Mesendoderm (in vitro differentiated cells): ENCODE data around the gene CILP.
A peak's percentile ranks its signal among the peaks of the same experiment; 100 is the strongest.

Experiments used
- DNase-seq: peaks from one replicate; pipeline ENCODE4 v3.0.0; 2013
- H2AK5ac ChIP-seq: 2 replicates; pipeline ENCODE4 v1.6.1; 2013; ENCODE audit warnings: low read length, inconsistent platforms
- H2BK120ac ChIP-seq: 2 replicates; pipeline ENCODE4 v1.6.1; 2013; ENCODE audit warnings: low read depth, mild to moderate bottlenecking, low read length, moderate library complexity, mixed read lengths
- H2BK15ac ChIP-seq: replicated peaks from 2 replicates; pipeline ENCODE4 v1.6.1; 2013; ENCODE audit warnings: low read depth, mild to moderate bottlenecking, moderate library complexity
- H2BK5ac ChIP-seq: 2 replicates; pipeline ENCODE4 v1.6.1; 2013; ENCODE audit warnings: low read length, inconsistent platforms
- H3K18ac ChIP-seq: 2 replicates; pipeline ENCODE4 v1.6.1; 2013; ENCODE audit warnings: mild to moderate bottlenecking, low read length, mixed read lengths
- H3K23ac ChIP-seq: one replicate; pipeline ENCODE4 v1.6.1; 2013; ENCODE audit warnings: low read length
- H3K27ac ChIP-seq: 2 replicates; pipeline ENCODE4 v1.5.1; 2013; ENCODE audit warnings: low read depth, mild to moderate bottlenecking, inconsistent platforms, low read length, moderate library complexity
- H3K27me3 ChIP-seq: 2 replicates; pipeline ENCODE4 v1.6.1; 2013; ENCODE audit warnings: low read length, control low read depth, mild to moderate bottlenecking, inconsistent platforms; ENCODE audit not compliant: insufficient read depth, poor library complexity
- H3K36me3 ChIP-seq: 2 replicates; pipeline ENCODE4 v1.6.1; 2013; ENCODE audit warnings: low read length, inconsistent platforms; ENCODE audit not compliant: control insufficient read depth, insufficient read depth
- H3K4ac ChIP-seq: one replicate; pipeline ENCODE4 v1.6.1; 2013; ENCODE audit warnings: low read depth, mild to moderate bottlenecking, low read length, moderate library complexity
- H3K4me1 ChIP-seq: 2 replicates; pipeline ENCODE4 v1.6.1; 2013; ENCODE audit warnings: low read depth, low read length, inconsistent platforms; ENCODE audit not compliant: control insufficient read depth
- H3K4me2 ChIP-seq: 2 replicates; pipeline ENCODE4 v1.6.1; 2013; ENCODE audit warnings: low read length
- H3K4me3 ChIP-seq: 2 replicates; pipeline ENCODE4 v1.5.1; 2013; ENCODE audit warnings: mild to moderate bottlenecking, low read length
- H3K56ac ChIP-seq: one replicate; pipeline ENCODE4 v1.6.1; 2013; ENCODE audit warnings: low read length
- H3K79me1 ChIP-seq: 2 replicates; pipeline ENCODE4 v1.6.1; 2013; ENCODE audit warnings: low read length, inconsistent platforms
- H3K79me2 ChIP-seq: 2 replicates; pipeline ENCODE4 v1.6.1; 2013; ENCODE audit warnings: mild to moderate bottlenecking, low read length; ENCODE audit not compliant: control insufficient read depth, insufficient read depth
- H3K9ac ChIP-seq: 2 replicates; pipeline ENCODE4 v1.6.1; 2013; ENCODE audit warnings: low read length, inconsistent platforms
- H4K5ac ChIP-seq: one replicate; pipeline ENCODE4 v1.6.1; 2013; ENCODE audit warnings: low read length
- H4K8ac ChIP-seq: one replicate; pipeline ENCODE4 v1.6.1; 2013; ENCODE audit warnings: low read depth, mild to moderate bottlenecking, control low read depth, low read length, moderate library complexity
- WGBS: extraction: QIAGEN DNeasy Blood & Tissue Kit; methylation state at CpG from one replicate; pipeline ENCODE4 v1.1.7; 2013; ENCODE audit warnings: low lambda C conversion rate, missing lambda C conversion rate; ENCODE audit not compliant: insufficient coverage; ENCODE audit errors: extremely low coverage; 5-methylcytosine and 5-hydroxymethylcytosine counted together

CILP gene

GRCh38 chr15:65255486-65256140, 44.3 kb upstream of the CILP start:
- H2BK5ac ChIP-seq: no peak overlapping the region
- H4K8ac ChIP-seq: no peak overlapping the region
- H2BK15ac ChIP-seq: no peak overlapping the region
- no CpG with 5 or more reads among the region's 7 CpGs for WGBS
- no peak overlapping the region for H4K5ac ChIP-seq
- H3K36me3 ChIP-seq: no peaks in the 10 kb centered on the region
- H3K56ac ChIP-seq: no peak overlapping the region
- H3K4me1 ChIP-seq: no peaks in the 10 kb centered on the region
- DNase-seq: no peak
- H3K4me3 ChIP-seq: no peak overlapping the region
- no peaks in the 10 kb centered on the region for H3K79me1 ChIP-seq
- no peak overlapping the region for H2BK120ac ChIP-seq
- H3K23ac ChIP-seq: no peak overlapping the region
- H3K79me2 ChIP-seq: no peaks in the 10 kb centered on the region
- no peak overlapping the region for H3K27ac ChIP-seq
- H3K4me2 ChIP-seq: no peak overlapping the region
- no peak overlapping the region for H3K9ac ChIP-seq
- H3K4ac ChIP-seq: no peak overlapping the region
- H2AK5ac ChIP-seq: no peak overlapping the region
- H3K18ac ChIP-seq: no peak overlapping the region
- H3K27me3 ChIP-seq: no peaks in the 10 kb centered on the region

- no peaks in the 10 kb centered on the region for H3K79me1 ChIP-seq
- no peaks in the 10 kb centered on the region for H3K4me1 ChIP-seq
- no peak overlapping the region for H4K8ac ChIP-seq
- H3K56ac ChIP-seq: no peak overlapping the region
- H3K23ac ChIP-seq: no peak overlapping the region
- no peak overlapping the region for H3K4ac ChIP-seq
- DNase-seq: no peak
- H3K79me2 ChIP-seq: no peaks in the 10 kb centered on the region
- H3K4me3 ChIP-seq: no peak overlapping the region
- no peaks in the 10 kb centered on the region for H3K27me3 ChIP-seq
- H3K27ac ChIP-seq: no peak overlapping the region
- H2BK120ac ChIP-seq: no peak overlapping the region
- no peak overlapping the region for H2BK5ac ChIP-seq
- no CpG with 5 or more reads among the region's 1 CpG for WGBS
- no peak overlapping the region for H3K4me2 ChIP-seq
- H3K36me3 ChIP-seq: no peaks in the 10 kb centered on the region
- no peak overlapping the region for H4K5ac ChIP-seq
- H3K9ac ChIP-seq: no peak overlapping the region
- no peak overlapping the region for H2AK5ac ChIP-seq
- no peak overlapping the region for H2BK15ac ChIP-seq
- no peak overlapping the region for H3K18ac ChIP-seq
Measured at GRCh38 chr15:65254758-65255157, 43.5 kb upstream of the CILP start.

GRCh38 chr15:65254356-65254755, 43.1 kb upstream of the CILP start:
- Histone ChIP-seq H2BK15ac (no peak overlapping the region), H3K79me1 (no peaks in the 10 kb centered on the region), H3K4me3 (no peak overlapping the region), H3K23ac (no peak overlapping the region), H3K36me3 (no peaks in the 10 kb centered on the region), H2BK120ac (no peak overlapping the region), H3K18ac (no peak overlapping the region), H3K27me3 (no peaks in the 10 kb centered on the region), H4K5ac (no peak overlapping the region), H2AK5ac (no peak overlapping the region), H3K4me1 (no peaks in the 10 kb centered on the region), H3K56ac (no peak overlapping the region), H3K9ac (no peak overlapping the region), H3K4me2 (no peak overlapping the region), H4K8ac (no peak overlapping the region), H3K27ac (no peak overlapping the region), H2BK5ac (no peak overlapping the region), H3K4ac (no peak overlapping the region), H3K79me2 (no peaks in the 10 kb centered on the region)
- no CpG with 5 or more reads among the region's 4 CpGs for WGBS
- DNase-seq: peak; percentile 55

DNA sequence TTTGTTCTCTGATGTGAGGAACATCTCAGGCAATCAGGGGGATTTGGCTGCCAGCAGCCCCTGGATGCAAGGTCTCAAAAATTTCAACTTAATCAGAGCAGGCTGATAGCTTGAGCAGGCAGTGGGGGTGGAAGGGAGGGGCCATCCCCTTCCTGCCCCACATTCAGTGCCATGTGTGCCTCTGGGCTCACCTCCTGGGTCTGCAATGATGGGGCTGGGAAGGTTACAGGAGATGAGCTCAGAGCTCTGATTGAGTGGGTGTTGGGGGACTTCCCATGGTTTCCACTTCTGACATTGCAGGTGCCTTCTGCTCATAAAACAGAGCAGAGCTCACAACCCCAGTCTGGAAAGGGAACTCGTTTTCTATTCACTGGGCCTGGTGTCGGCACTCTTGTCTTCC, 38.4 kb upstream of the CILP start:
- Histone ChIP-seq H3K4me1 (peaks cover 6% of the 10 kb centered on the region), H4K8ac (no peak overlapping the region), H2BK15ac (no peak overlapping the region), H3K36me3 (no peaks in the 10 kb centered on the region), H4K5ac (no peak overlapping the region), H3K4me2 (no peak overlapping the region), H3K79me2 (no peaks in the 10 kb centered on the region), H3K9ac (no peak overlapping the region), H2BK120ac (no peak overlapping the region), H3K4ac (no peak overlapping the region), H3K56ac (no peak overlapping the region), H2AK5ac (no peak overlapping the region), H3K4me3 (no peak overlapping the region), H2BK5ac (no peak overlapping the region), H3K27ac (no peak overlapping the region), H3K23ac (no peak overlapping the region), H3K27me3 (no peaks in the 10 kb centered on the region), H3K18ac (no peak overlapping the region), H3K79me1 (no peaks in the 10 kb centered on the region)
- no CpG with 5 or more reads among the region's 2 CpGs for WGBS
- no peak for DNase-seq

GRCh38 chr15:65248511-65249255, 37.4 kb upstream of the CILP start:
- WGBS: no CpG with 5 or more reads among the region's 9 CpGs

More at GRCh38 chr15:65248511-65249255, 37.4 kb upstream of the CILP start:
- H3K79me1 ChIP-seq: no peaks in the 10 kb centered on the region
- H3K4me3 ChIP-seq: no peak overlapping the region
- no peak overlapping the region for H2BK5ac ChIP-seq
- H3K18ac ChIP-seq: no peak overlapping the region
- H3K27me3 ChIP-seq: no peaks in the 10 kb centered on the region
- H3K27ac ChIP-seq: no peak overlapping the region
- no peak overlapping the region for H4K5ac ChIP-seq
- no peak overlapping the region for H3K4ac ChIP-seq
- no peak overlapping the region for H3K23ac ChIP-seq
- no peak overlapping the region for H2AK5ac ChIP-seq
- H3K9ac ChIP-seq: peak overlapping the region; percentile 33
- no peak overlapping the region for H3K4me2 ChIP-seq
- no peak overlapping the region for H4K8ac ChIP-seq
- peak; percentile 46 for DNase-seq
- no peaks in the 10 kb centered on the region for H3K36me3 ChIP-seq
- H2BK15ac ChIP-seq: no peak overlapping the region
- H3K56ac ChIP-seq: peak overlapping the region; percentile 60
- H3K4me1 ChIP-seq: peaks cover 6% of the 10 kb centered on the region
- H3K79me2 ChIP-seq: no peaks in the 10 kb centered on the region
- H2BK120ac ChIP-seq: no peak overlapping the region
